ENCODE measurements around the gene HOXD8.

- TF ChIP-seq CTCF (IDR thresholded peaks at IDR 0.05; ENCODE audit: low read depth, low read length) (no peak), MAX (IDR thresholded peaks at IDR 0.05; ENCODE audit: low read depth, low read length) (no peak), MYC (IDR thresholded peaks at IDR 0.05; ENCODE audit: low read depth, low read length) (no peak)
These were observed 27.1 kb upstream of the HOXD8 start for GRCh38 chr2:176102309-176102866.
